Femur (tissue), 1 donor: ENCODE results near the gene CAPZB.
A peak's percentile ranks its signal among the peaks of the same experiment; 100 is the strongest.

Experiments
- DNase-seq: peaks from one replicate; pipeline ENCODE4 v3.0.0-alpha.2; 2017

The CAPZB gene

DNA sequence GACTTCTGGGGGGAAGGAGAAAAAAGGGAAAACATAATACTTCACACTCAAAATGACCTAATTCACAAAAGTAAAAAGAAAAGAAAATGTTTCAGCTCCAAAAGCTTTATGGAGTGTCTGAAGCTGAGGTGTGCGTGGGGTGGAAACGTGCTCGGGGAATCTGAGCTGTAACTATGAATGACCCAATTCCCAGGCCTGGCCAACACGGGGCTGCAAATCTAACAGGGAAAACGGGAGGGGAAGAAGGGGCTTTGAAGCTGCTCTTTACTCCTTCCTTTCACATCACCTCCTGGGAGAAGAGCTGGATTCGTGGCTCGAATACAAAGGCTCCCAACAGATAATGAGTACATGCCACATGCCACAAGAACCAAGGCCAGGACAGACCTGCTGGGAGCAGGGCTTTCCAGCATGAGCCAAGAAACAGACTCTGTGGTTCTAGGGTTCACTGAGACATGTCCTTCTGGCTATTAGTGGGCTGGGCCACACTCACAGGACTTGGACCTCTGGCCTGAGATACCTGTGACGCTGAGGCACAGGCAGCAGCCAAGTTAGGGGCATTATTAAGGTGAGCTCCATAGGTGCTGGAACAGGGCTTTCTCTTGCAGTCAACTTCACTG, 121.7 kb downstream of the CAPZB start:
- no peak for DNase-seq

DNA sequence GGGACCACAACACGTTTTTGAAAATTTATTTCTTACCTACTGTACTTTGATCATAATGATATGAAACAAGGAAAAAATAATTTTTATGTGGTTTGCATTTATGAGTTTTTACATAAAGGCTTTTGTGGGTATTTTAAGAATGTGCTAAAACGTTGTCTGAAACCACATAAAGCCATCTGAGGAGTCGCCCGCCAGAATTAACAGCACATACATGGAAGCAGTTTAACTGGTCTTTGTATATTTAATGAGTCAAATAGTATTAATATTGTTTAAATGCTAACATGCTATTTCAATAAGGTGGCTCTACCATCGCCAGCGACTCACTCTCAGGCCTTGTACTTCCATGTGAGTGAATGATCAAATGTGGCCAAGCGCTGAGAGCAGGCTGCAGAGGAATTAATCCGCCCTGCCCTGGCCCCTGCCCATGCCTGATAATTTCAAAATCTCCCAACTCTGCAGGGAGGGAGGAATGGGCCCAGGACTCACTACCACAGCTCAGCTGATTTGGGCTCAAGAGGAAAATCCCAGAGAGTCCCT, 123.7 kb downstream of the CAPZB start:
- DNase-seq: no peak

DNA sequence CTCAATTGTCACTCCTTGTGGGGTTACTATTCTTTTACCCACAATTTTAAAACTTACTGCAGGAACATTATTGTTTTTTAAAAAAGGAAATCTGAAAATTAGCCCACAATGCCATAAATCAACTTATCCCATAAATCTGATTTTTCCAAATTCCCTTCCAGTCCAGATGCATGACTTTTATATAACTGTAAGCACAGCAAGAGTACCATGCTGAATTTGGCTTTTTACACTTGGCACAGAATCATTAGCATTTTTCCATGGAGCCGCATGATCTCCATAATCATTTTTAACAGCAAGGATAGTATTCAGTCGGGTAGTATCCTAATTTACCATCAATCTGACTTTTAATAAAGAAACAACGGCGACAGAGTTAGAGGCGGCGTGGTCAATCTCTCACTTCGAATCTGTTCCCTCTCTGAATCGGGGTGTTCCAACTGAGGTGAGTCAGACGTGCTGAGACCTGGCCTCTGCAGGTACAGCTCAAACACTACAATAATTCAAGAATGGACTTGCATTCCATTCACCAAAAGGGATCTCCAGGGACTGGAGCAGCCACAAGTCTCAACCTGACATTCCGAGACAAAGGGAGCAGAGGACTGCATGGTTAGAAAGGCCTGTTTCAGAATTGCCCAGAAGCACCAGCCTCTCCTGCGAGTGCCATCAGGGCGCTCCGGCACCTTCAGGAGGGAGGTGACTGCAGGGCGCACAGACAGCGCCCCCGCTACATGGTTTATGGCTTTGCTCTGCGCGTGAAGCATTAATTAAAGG, 124.3 kb downstream of the CAPZB start:
- no peak for DNase-seq

GRCh38 chr1:19360432-19360831, 124.9 kb downstream of the CAPZB start:
- DNase-seq: no peak

DNA sequence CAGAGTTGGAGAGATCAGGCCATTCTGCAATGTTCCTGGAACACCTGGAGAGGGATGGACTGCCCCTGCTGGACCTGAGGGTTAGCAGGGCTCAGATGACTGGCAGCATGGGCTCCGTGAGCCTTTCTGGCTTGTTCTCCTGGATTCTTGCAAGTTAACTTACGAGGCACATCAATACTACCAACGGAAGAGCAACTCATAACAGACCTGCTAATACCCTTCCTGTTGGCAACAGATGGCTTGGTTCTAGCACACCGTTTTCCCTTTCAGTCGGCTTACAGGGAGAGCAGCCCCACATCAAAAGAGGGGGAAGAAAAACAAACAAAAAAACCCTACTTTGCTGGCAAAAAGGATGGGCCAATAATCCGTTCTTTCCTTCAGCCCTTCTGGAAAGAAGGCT, 125.3 kb downstream of the CAPZB start:
- no peak for DNase-seq

- no peak for DNase-seq
Observed at GRCh38 chr1:19359357-19359756, 126.0 kb downstream of the CAPZB start.

- no peak for DNase-seq
Observed at GRCh38 chr1:19358710-19359109, 126.6 kb downstream of the CAPZB start.

- no peak for DNase-seq
Observed at GRCh38 chr1:19357299-19357986, 127.9 kb downstream of the CAPZB start.

DNA sequence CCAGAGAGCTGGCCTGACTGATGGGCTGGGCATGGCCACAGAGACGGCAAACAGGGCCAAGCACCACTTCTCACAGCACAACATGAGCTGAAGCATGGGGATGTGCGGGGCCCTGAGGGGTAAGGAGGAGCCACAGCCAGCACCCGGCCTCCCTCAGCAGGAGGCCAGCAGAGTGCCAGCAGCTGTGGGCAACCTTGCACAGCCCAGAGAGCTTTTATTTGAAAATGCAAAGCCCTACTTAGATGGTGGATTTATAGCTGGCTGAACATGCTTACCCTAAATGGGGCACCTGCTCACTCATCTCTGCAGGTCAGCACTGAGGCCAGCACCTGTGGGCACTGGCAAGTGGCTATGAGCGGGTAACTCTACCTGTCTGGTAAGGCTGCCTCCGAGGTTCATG, 129.1 kb downstream of the CAPZB start:
- no peak for DNase-seq

- no peak for DNase-seq
Observed at GRCh38 chr1:19354531-19354981, 130.8 kb downstream of the CAPZB start.

DNA sequence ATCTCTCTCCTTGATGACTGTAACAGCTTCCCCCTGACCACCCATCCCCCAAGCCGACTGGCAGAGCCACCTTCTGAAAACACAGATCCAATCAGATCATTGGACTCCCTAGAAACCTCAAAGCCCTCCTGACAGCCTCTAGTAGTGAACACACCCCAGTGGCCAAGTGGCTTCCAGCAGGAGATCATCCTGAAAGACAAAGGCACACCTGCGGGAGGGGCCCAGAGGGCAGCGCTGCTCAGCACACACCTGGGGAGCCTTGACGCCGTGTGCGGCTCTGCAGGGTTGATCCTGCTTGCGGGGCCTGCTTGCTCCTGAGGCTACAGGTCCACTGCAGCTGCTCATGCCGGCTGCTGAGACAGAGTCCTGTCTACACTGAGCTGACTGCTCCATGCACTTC, 131.7 kb downstream of the CAPZB start:
- DNase-seq: no peak

DNA sequence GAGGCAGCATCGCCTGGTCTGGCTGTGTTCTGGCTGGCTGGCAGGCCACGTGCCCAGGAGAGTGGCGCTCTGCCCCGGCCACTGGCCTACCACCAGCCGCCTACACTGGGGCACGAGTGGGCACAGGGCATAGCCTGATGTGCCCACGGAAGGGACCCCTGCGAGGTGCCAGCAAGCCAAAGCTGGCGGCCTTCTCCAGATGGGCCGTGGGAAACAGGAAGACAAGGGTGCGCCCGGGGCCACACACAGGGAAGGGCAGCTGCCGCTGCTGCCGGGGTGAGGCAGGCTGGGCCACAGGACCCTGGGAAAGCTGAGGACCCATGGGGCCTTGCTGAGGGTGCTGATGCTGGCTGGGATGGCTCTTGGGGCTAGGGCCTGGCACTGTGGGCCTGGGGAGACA, 132.5 kb downstream of the CAPZB start:
- DNase-seq: no peak

DNA sequence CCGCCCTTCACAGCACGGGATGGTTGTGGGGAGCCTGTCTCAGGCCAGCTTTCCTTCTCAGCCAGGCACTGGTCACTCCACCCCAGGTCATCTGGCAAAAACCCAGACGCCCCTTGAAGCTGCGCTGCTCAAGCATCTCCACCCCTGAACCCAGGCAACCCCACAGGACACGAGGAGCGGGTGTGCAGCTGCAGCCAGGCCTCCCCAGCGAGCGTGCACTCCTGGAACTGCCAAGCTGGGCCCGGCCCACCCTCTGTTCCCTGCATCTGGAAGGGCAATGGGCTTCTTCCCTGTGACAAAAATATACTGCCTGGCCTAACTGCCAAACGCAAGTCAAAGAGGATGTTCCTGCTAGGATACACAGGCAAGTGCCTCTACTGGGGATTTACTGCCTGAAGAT, 133.5 kb downstream of the CAPZB start:
- DNase-seq: no peak

DNA sequence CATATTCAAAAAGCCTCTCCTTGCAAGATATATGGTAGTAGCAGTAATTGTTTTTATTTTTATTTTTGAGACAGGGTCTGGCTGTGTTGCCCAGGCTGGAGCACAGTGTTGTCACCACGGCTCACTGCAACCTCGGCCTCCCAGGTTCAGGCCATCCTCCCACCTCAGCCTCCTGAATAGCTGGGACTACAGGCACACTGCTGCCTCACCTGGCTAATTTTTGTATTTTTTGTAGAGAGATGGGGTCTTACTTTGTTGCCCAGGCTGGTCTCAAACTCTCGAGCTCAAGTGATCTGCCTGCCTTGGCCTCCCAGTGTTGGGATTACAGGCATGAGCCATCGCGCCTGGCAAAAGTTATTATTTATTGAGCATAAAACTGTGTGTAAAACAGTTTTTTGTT, 134.8 kb downstream of the CAPZB start:
- no peak for DNase-seq

DNA sequence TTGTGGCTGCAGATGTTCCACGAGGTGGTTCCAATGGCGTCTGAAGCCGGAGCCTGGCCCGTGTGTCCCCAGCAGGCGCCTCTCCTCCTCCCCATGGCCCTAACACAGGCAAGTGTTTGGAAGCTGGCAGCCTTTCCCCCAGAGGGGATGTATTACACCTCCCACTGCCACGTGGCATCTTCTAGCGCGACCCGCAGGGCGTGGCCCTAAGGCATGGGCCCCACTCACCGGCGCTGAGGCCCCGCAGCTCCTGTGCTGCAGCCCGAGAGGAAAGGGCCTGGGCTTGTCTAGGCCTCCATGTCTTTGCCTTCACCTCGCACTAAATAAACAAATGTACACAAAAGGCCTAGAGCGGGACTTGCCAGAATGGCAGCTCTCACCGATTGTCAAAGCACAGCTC, 135.3 kb downstream of the CAPZB start:
- DNase-seq: no peak

DNA sequence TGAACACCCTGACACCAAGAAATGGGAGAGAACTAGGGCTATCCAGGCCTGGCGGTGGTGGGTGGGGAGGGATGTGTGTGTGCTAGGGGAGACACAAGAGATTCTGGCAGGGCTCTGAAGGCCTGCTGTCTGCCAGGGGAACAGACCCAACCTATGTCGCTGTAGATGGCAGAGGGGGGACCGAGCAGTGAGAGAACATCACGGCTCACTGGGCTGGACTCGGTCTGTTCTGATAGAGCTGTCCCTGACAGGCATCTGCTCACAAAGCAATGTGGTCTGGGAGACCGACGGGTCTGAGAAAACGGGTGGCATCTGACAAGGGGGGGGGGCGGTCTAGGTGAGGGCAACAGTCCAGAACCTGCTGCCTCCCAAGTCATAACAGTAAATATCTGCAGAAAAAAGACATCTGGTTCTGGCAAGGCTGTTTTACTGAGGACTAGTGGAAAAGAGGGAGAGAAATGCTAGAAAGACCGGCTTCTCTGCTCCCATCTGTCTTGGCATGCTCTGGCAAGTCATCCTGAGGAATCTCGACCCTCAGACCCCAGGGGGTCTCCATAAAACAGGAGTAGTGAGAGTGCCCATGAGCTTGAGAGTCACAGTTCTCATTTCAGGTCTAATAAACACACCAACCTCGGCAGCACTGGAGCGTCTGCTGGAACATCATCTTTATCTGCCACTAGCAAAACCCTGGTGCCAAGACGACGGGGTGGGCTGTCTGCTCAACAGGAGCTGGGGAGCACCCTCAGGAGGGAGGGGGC, 136.7 kb downstream of the CAPZB start:
- no peak for DNase-seq

DNA sequence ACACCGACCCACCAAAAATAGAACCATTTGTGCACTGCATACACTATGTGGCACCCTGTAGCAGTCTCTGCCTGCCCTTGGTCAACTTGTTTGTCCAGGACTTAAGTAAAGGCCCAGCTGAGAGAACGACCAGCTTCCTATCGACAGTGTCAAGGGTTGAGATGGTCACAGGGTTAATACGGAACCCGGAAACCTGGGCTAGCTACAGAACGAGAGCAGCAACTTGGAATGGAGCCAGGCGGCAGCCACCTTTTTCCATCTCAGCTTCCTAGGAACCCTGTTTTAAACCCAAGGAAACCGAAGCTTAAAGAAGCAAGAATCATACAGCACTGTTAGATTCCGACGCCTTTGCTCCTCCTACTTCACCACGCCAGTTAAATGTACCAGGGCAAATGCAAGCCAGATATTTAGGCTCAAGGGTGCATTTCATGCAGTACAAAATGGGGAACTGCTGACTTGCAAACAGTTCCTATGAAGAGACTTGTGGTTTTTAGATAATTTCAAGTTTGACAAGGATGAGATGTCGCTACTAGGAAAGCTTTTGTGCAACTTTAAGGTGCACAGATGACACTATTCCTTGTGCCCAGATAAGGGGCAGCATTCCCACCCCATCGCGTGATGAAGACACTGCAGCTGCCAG, 137.7 kb downstream of the CAPZB start:
- DNase-seq: no peak

- DNase-seq: no peak
Observed at GRCh38 chr1:19346026-19346425, 139.3 kb downstream of the CAPZB start.

DNA sequence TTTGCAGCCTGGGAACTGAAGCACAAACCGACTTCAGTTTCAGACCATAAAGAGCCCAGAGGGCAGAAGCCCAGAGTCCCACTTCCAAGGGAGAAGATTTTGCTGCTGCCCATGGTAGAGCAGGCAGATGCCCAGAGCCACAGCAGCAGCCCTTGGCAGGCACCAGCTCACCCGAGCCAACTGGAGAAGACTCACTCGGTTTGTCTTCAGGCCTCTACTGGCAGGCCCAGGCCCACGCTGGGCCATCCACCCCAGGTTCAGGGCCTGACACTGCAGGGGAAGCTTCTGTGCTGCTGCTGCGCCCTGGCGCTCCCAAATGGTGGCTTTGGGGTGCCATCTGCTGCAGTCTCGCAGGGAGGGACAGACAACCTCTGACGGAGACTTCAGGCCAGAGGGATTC, 139.9 kb downstream of the CAPZB start:
- no peak for DNase-seq

GRCh38 chr1:19344831-19345230, 140.5 kb downstream of the CAPZB start:
- no peak for DNase-seq

GRCh38 chr1:19344372-19344810, 140.9 kb downstream of the CAPZB start:
- peak; percentile 58 for DNase-seq

DNA sequence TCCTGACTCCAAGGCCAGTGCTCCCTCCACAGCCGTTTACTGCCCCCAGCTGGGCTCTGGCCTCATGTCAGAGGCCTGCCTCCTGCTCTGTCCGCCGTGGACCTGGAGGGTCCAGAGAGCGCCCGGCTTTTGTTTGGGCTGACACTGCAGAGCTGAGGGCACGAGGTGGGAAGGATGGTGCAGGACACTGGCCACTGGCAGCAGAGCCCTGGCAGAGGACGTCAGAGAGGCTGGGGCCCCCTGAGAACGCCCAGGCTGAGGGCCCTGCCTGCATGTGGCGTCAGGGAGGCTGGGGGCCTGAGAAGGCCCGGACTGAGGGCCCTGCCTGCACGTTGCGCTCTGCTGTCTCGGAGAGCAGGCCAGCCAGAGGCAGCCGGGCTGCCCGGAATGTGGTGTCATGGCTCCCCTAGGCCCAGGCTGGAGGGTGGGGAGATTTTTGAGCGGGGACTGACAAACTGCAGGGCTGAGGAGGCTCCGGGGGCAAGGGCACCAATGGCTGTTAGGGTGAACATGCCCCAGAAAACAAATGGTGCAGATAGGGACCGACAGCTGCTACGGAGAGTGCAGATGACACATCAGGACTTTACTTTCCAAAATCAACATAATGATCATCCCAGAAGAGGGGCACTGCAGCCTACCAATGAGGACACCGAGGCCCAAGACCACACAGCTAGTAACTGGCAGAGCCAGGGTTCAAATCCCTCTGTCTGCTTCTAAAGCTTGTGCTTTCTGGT, 141.6 kb downstream of the CAPZB start:
- DNase-seq: no peak
